NCI-H2029 (cell line): Measurements from ENCODE around the gene TRAF1.

Source experiments
- DNase-seq: peaks from one replicate; lab custom pipeline; 2025; lab: John Stamatoyannopoulos, UW

The TRAF1 gene

DNA sequence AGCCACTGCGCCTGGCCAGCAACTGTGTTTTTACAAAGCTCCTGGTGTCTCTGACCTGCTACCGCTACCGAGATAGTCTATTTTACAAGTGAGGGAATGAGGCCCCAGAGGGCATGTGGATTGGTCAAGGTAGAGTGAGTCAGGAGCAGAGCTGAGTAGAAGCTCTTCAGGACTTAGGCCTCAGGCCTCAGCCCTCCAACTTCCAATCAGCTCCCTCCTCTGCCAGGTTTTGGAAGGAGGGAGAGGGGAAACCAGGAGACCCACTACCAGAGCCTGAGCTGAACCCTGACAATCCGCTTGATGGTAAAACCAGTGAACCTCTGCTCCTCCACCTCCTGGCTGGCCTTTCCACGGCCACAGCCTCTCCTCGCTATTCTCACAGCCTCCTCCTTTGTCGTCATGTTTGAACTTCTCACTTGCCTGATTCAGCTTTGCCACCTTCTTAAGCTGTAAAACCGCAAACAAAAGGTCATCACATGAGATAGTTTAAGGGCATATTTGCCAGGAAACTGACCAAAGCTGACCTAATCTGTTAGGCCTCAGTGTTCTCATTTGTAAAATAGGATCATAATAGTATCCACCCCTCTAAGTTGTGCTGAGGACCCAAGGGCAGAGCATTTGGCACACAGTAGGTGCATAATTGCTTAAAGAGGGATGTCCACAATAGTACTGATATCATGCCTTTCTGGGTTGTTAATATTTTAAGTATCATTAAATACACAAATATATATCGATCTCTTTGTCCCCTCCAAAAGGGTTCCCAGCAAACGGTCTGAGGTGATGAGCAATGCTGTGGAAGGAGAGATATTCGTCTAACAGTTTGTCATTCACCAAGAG, 1.7 kb downstream of the TRAF1 start:
- no peak for DNase-seq

DNA sequence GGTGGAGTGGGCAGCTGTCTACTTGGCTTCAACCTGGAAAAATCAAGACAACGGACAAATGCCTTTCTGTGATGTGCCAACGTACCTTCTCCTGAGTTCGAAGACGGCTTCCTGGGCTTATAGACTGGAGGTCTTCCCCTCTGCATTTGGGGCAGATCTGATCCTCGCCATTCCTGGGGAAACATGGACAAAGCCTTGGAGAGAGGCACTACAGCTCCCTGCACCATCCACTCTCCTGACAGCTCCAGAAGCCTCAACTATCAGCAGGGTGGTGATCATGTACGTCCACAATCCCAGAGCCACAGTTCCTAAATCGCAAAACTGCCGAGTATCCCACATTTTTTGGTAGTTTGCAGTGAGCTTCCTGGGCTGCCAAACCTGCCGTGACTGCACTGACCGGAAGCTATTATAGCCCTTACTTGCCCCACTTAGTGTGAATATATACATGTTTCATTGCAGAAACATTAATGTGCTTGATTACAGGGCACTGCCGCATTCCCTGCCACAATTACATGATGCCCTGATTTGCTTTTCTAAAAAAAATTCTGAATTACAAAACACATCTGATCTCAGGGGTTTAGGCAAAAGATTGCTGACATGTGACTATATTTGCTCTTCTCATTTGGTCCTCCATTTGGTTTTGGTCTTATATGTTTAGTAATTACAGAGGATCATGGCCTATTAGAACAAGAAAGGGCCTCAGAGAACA, 2.8 kb downstream of the TRAF1 start:
- no peak for DNase-seq

DNA sequence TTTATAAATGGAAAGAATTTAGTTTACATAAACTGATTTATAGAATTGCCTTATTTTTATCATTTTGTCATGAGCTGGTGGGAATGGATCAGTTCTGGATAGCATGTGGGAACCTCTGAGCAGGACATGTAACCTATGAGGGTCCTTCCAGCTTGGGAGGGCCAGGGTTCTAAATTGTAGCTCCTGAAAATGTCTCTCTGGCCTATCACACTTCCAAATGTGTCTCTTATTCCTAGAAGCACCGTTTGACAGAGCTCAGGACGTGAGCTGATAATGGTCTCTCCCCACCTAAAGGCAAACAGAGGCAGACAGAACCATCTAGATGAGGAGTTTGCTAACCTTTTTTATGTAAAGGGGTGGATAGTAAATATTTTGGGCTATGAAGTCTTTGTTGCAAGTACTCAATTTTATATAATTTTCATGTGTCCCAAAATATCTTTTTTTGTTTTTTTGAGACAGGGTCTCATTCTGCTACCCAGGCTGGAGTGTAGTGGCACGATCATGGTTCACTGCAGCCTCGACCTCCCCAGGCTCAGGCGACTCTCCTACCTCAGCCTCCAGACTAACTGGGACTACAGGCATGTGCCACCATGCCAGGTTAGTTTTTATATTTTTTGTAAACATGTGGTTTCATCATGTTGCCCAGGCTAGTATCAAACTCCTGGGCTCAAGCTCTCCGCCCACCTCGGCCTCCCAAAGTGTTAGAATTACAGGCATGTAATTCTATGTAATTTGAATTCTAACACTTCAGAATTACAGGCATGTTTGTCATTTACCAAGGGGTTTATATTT, 4.0 kb downstream of the TRAF1 start:
- DNase-seq = no peak

DNA sequence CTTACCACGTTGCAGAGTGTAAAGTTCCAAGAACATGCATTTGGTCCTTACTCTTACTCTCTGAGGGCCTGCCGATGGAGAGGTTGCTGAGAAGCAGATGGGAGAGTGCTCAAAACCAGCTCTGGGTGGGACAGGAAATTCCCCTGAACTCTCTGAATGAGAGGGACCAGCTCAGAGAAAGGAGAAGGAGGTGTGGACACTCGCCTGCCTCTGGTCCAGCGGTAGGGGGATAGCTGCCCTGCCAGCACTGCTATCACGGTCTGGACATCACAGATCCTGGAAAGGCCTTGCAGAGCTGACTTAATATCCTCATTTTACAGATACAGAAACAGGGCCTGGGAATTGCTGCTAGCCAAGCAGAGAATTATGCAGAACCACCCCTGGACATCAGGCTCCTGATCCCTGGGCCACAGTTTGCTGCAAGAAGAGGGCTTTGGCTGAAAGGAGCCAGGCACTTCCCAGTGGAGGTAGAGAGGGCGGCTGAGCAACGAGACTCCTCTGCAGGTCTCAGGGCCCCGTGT, 4.9 kb downstream of the TRAF1 start:
- DNase-seq = no peak

DNA sequence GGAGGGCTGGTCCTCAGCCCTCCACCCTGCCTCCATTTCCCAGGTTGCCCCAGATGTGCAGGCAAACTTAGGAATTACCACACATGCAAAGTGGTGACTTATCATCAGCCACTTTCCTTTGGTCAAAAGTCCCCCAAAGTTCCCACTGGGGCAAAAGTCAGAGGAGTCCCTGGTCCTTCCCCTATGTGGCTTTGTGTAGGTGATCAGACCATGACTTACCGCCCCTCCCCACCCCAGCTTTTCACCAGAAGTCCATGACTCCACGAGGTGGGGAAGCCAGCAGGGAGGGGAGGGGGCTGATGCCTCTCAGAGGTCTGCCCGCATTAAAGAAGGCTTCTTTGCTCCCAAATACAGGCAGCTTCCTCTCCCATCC, 5.8 kb downstream of the TRAF1 start:
- no peak for DNase-seq

DNA sequence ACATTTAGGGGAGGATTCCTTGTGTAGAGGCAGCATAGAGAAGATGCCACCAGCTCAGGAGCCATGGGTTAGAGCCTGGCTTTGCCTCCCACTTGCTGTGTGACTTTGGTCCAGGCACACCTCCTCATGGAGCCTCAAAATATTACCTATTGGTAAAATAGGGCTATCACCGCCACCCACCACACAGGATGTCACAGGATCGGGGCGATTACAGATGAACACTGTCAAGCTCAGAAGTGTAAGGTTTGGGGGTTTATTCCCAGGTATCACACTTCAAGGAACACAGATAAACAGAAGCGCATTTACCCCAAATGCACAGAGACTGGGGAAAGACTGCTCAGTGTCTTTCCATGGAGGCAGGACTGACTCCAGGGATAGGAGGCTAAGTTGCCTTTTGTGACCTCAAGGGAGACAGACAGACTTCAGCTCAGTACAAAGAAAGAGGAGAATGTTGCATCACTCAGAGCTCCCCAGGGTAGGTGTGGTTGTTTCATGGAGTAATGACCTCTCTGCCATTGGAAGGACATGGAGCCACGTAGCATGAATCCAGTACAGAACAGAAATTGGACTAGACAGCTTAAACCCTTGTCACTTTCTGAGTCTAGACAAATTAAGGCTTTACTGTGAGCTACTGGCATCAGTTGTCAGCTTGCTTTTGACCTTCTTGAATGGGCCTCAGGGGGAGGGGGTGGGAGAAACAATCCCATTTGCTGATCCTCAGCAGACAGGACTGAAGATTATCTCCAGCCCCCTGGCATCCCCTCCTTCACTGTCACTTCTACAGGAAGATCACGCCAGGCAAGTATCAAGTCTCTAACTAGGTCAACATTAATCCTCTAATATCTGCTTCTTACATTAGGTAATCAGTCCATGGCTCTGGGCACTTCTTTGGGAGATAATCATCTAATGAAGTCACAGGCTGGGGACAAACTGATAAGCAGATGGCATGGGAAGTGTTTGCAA, 6.5 kb downstream of the TRAF1 start:
- DNase-seq = no peak

DNA sequence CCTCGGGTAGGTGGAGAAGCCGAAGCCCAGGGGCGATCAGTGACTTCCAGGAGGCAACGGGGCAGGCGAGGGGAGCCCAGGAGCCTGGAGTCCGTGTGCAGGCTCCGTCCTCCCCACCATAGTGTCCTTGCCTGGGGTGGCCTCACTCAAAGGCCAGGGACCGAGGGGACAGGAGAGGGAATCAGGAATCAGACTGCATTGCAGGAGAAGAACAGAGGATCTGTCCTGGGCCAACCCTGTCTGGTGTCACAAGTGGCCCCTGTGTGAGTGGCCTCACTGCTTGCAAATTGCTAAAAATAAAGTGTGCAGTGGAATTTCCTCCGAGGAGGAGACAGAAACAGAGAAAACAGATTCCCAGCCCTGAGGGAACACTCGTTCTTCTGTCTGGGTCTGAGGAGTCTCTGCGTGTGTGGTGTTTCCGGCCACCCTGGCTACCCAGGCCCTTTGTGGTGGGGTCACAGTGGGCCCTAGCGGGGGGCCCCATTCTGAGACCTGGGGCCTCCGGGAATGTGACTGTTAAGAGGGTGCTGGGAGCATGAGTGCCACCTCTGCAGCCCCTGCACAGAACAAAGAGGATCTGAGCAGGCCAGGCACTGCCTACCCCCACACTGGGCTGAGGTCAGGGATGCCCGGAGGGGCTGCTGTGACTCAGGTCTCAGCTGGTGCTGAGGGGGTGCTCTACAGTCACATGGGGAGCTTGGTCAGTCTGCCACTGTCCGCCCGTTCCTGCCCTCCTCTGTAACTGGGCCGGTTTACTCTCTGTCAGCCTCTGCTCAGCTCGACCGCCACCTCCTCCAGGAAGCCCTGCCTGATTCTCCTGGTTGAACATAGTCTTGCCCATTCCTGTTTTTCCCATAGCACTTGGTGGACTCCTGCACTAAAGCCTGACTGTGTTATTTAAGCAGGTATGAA, 7.4 kb downstream of the TRAF1 start:
- no peak for DNase-seq

DNA sequence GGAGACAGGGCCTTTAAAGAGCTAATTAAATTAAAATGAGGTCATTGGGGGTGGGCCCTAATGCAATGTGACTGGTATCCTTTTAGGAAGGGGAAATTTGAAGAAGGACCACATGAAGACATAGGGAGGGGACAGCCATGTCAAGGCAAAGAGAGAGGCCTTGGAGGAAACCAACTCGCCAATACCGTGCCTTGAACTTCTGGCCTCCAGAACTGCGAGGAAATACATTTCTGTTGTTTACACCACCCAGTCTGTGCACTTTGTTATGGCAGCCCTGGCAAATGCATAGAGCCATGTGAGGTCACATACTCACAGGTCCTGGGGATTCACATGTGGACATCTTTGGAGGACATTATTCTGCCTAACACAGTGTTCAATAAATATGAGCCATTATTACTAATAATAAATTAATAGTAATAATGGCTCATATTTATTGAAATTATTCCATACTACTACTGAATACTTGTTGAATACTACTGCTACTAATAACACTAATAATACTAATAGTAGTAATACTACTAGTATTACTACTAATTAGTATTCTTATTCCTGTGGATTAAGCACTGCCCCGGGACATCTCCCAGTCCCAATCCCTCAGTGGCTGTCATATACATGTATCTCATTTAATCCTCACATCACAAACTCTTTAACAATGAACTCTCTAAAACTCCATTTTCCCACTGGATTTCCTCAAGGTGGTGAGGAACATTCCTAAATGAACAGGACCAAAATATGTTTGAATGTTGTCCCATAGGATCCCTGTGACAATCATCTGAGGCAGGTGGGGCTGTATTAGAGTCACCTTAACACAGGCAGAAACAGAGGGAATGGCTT, 8.4 kb downstream of the TRAF1 start:
- DNase-seq = no peak

DNA sequence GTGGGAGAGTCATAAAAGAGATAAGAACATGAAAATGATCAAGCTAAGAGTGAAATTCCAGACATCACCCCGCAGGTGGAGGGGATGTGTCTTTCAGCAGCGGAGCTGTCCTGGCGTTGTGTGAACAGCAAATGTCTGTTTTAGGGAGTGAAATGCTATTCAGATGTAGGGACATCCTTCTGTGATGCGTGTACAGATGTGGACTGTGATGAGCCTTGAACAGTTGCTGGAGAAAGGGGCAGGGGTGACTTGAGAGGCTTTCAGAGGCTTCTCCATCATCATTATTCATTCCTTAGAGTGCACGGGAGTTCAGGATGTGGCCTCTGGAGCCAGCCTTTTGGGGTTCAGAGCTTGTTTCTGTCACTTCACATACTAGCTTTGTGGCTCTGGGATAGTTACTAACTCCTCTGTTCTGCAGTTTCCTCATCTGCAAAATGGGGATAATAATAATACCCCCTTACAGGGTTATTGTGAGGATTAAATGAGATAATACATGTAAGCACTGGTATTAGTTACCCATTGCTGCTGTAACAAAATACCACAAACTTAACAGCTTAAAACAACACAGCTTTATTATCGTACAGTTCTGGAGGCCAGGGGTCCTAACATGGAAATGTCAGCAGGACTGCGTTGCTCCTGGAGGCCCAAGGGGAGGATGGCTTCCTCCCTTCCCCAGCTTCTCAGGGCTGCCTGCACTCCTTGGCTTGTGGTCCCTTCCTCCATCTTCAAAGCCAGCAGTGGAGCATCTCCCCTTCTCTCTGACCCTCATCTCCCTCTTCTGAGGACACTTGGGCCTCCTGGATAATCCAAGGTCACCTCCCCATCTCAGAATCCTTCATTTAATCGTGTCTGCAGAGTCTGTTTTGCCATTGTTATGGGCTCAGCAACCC, 9.4 kb downstream of the TRAF1 start:
- no peak for DNase-seq

DNA sequence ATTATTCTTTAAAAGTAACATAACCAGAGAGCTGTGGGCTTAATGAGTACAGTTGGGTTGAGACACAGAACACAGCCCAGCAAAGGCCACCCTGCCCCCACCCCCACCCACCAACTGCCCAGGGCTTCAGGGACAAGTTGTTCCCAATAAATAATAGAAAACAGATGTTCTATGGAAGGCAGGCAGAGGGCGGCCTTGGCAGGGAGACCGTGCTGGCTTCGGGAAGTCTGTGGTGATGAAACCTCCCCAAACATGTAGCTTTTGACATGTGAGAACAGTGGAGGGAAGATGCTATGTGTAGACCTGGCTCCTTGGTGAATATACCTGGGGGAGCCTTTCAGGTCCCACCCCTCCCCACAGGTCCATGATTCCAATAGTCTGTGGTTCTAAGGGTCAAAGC, 10.0 kb downstream of the TRAF1 start:
- no peak for DNase-seq

DNA sequence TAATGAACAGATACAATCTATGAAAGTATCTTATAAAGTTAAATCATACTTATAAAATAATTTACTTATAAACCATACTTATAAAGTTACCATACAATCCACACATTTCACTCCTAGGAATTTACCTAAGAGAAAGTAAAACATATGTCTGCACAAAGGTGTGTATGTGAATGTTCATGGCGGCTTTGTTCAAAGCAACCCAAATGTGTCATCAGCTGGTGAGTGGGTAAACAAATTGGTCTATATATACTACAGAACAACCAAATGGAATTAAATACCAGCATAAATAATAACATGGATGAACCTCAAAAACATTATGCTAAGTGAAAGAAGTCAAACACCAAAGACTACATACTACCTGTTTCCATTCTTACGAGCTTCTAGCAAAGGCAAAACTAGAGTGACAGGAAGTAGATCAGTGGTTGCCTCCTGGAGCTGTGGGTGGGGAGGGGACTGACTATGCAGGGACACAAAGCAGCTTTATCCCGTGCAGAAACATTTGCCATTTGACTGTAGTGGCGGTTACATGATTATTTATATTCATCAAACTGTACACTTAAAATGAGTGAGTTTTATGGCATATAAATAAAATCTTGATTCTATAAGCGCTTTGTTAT, 10.6 kb downstream of the TRAF1 start:
- DNase-seq = no peak

DNA sequence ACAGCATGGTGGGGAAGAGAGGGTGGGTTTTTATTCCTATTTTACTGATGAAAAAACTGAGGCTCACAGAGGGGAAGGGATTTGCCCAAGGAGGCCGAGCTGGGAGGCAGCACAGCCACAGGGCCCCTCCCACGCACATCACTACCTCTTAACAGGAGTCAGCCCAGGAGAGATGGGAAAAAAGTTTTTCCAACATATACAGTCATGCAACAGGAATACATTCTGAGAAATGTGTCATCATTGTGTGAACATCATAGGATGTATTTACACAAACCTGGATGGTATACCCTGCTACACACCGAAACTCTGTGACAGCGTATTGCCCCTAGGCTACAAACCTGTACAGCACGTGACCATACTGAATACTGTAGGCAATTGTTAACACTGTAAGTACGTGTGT, 11.6 kb downstream of the TRAF1 start:
- DNase-seq = no peak

DNA sequence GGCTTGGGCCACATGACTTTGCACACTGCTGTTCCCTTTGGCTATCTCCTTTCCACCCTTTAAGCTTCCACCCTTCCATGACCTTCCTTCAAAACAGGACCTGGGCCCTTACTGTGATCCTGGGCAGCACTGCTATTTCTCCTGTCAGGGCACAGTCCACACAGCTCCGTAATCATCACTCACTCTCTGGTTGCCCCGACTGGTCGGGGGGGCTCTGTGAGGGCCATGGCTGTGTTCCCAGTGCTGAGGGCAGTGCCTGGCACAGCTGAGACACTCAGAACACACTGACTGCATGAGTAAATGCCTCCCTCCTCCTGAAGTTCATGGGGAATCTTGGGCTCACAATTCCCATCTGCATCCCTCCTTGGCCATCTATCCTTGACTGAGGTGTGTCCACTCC, 12.2 kb downstream of the TRAF1 start:
- DNase-seq = no peak

DNA sequence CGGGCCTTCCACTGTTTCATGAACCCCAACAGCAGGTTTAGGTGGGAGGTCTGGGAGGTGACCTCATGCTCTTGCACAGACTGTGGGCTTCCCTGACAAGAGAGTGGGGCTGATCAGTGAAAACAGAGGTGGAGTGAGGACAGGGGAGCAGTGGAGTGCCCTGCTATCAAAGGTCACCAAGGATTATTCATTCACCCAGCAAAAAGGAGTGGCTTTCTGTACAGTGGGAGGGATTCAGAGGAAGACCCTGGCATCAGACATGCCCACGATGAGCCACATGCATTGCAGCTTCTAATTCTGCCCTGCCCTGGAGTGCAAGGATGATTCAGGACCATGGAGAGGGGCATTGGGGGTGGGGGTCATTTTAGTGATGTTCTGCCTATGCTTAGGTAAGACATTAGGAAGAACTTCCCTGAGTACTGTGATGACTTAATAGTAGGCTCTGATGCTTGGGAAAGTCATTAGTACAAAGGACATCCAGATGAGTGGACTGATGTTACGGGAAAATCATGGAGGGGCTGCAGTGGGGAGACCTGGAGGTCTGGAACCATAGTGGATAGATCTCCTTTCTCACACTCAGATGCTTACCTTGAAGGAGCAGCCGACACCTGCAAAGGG, 12.8 kb downstream of the TRAF1 start:
- no peak for DNase-seq

DNA sequence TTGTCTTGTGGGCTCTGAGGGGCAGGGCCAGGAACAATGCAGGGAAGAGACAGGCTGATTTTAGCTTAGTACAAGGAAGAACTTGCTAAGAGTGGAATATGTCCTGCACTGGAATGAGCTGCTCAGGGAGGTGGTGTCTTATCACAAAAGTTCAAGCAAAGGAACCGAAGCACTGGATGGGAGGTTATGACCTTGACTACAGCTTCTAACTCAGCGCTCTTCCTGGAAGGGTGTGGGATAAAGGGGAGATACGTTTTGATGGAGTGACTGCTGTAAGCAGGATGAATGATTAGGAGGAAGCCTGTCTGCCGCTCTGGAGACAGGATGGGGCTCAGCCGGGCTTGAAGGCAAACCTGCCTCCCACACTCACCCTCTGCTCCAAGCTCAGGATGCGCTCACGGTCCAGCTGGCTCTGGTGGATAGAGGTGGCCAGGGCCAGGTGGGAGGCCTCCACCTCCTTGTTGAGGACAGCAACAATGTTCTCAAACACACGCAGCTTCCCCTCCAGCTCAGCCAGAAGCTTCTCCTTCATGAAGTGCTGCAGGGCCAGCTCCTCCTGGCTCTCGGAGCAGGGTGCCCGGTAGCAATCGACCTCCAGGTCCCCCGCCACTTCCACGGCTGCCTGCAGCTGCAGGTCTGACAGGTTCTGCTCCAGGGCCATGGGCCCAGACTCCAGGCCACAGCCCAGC, 13.5 kb downstream of the TRAF1 start:
- no peak for DNase-seq

DNA sequence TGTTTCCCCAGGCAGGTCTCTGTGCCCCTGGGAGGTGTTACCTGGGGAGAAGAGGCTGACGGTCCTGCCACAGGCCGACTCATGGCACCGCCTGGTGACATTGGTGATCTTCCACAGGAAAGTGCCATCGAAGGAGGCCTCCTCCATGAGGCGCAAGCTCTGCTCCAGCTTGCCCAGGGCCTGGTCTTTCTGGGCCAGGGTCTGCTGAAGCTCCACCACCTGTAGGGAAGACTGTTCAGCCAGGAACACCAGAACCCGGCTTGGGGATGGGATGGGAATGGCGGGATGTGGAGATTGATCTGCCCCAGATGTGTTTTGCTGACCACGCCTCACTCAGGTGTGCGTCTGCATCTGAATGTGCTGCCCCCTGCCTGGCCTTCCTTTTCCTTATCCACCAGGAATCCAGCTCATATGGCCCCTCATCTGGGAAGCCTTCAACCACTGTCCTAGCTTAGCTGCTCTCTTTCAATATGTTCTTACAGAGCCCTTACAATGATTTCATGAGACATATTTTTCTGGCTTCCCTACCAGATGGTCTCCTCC, 15.2 kb downstream of the TRAF1 start:
- no peak for DNase-seq

DNA sequence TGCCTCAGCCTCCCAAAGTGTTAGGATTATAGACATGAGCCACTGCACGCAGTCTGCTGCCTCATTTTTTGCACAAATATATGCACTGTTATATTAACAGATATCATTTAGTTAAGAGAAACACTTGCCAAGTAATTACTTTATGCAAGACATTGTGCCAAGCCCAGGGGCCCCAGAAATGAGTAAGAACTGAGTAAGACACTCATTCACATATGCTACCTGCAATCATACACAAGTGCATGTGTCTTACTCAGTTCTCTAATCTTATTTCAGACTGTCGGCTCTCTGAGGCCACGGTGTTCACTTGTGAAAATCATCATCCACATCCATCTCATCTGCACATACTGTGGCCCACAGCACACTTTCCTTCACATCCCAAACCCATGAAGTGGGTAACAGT, 16.0 kb downstream of the TRAF1 start:
- no peak for DNase-seq
